Measurements from ENCODE around the gene LRCH4.

DNA sequence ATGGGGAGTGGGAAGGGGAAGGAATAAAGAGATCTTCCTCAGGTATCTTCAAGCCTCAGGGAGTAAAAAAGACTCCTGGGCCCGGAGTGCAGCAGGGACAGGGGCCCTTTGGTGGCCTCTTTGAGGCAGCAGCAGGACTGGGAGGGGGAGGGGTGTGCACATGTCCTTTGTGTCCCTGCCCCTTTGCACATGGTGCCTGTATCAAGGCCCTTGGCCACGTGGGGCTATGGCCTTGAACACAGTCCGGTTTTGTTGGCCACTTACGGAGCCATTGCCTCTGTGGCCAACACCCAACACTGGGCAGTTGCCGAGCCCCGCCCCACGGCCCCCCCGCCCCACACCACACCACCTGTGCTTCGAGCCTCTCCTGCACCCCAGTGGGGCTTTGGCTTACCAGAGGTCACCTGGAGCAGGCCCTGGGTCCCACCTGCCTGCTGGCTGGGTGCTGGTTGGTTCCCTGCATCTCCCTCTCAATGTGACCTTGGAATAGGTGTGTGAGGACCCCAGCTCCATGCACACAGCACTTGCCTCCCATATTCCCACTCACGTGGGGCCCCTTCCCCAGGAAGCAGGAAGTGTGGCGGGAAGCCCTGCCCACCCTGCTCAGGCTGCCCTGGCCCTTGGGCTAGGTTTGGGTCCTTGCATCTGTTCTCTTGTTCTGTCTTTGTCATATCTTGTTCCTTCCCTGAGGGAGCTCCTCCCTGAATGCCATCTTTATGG, 17.6 kb downstream of the LRCH4 start:
- TF ChIP-seq, protein P1, sequence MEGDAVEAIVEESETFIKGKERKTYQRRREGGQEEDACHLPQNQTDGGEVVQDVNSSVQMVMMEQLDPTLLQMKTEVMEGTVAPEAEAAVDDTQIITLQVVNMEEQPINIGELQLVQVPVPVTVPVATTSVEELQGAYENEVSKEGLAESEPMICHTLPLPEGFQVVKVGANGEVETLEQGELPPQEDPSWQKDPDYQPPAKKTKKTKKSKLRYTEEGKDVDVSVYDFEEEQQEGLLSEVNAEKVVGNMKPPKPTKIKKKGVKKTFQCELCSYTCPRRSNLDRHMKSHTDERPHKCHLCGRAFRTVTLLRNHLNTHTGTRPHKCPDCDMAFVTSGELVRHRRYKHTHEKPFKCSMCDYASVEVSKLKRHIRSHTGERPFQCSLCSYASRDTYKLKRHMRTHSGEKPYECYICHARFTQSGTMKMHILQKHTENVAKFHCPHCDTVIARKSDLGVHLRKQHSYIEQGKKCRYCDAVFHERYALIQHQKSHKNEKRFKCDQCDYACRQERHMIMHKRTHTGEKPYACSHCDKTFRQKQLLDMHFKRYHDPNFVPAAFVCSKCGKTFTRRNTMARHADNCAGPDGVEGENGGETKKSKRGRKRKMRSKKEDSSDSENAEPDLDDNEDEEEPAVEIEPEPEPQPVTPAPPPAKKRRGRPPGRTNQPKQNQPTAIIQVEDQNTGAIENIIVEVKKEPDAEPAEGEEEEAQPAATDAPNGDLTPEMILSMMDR (IDR thresholded peaks at IDR 0.05) = no peak
- TF ChIP-seq POLR2A (IDR thresholded peaks at IDR 0.05) = no peak

Data from testis (tissue), 2 donors.